HTERT RPE-1 (cell line): ENCODE measurements around the gene ESRRG.

ENCODE experiments used
- in situ Hi-C: fragments of 300-500 bp; cut with MboI; formaldehyde crosslinking; loops from 4 replicates; pipeline ENCODE4 v1.14.3; 2020; ENCODE audit warnings: low sequenced_read_pairs

ESRRG gene

GRCh38 chr1:216723274-216723780 lies at the start of gene ESRRG:
Gene ESRRG, minus strand, starts transcription at chr1:216723429. Its CDS starts 130 bp downstream, at chr1:216723299.
- in situ Hi-C loops, result no loop called here

GRCh38 chr1:216771922-216772321 lies 48.7 kb upstream of the ESRRG start:
- in situ Hi-C loops, result no loop called here

GRCh38 chr1:216766633-216767327 lies 43.6 kb upstream of the ESRRG start:
- in situ Hi-C loops, result no loop called here

- in situ Hi-C loops, result no loop called here
These were observed 42.4 kb upstream of the ESRRG start for GRCh38 chr1:216765346-216766300.

- in situ Hi-C loops, result no loop called here
These were observed 34.9 kb upstream of the ESRRG start for GRCh38 chr1:216758161-216758560.

GRCh38 chr1:216757110-216757509 lies 33.9 kb upstream of the ESRRG start:
- in situ Hi-C loops, result no loop called here

- in situ Hi-C loops, result no loop called here
These were observed 27.7 kb upstream of the ESRRG start for GRCh38 chr1:216750961-216751360.

GRCh38 chr1:216750031-216750627 lies 26.9 kb upstream of the ESRRG start:
- in situ Hi-C loops, result no loop called here

GRCh38 chr1:216749232-216749631 lies 26.0 kb upstream of the ESRRG start:
- in situ Hi-C loops, result no loop called here

GRCh38 chr1:216742625-216743024 lies 19.4 kb upstream of the ESRRG start:
- in situ Hi-C loops, result no loop called here

GRCh38 chr1:216740331-216740730 lies 17.1 kb upstream of the ESRRG start:
- in situ Hi-C loops, result no loop called here

- in situ Hi-C loops, result no loop called here
These were observed 16.6 kb upstream of the ESRRG start for GRCh38 chr1:216739793-216740192.

- in situ Hi-C loops, result no loop called here
These were observed 8.9 kb upstream of the ESRRG start for GRCh38 chr1:216732121-216732520.

- in situ Hi-C loops, result no loop called here
These were observed 8.3 kb upstream of the ESRRG start for GRCh38 chr1:216731562-216731961.

- in situ Hi-C loops, result no loop called here
These were observed 3.2 kb upstream of the ESRRG start for GRCh38 chr1:216726435-216726834.

- in situ Hi-C loops, result no loop called here
These were observed 408 bp downstream of the ESRRG start for GRCh38 chr1:216722821-216723220.

GRCh38 chr1:216721863-216722262 lies 1.4 kb downstream of the ESRRG start:
- in situ Hi-C loops, result no loop called here

- in situ Hi-C loops, result no loop called here
These were observed 2.2 kb downstream of the ESRRG start for GRCh38 chr1:216721062-216721461.

- in situ Hi-C loops, result no loop called here
These were observed 11.5 kb downstream of the ESRRG start for GRCh38 chr1:216711712-216712111.

GRCh38 chr1:216710598-216711333 lies 12.5 kb downstream of the ESRRG start:
- in situ Hi-C loops, result no loop called here

GRCh38 chr1:216710055-216710454 lies 13.2 kb downstream of the ESRRG start:
- in situ Hi-C loops, result no loop called here
